GM19328 (cell line): ENCODE data around the gene VPREB1.
"Not testable (repeated sequence)": the region's sequence is repeated elsewhere in the genome, so short reads cannot be mapped to it uniquely, and the experiment has no call there.

Experiments
- ATAC-seq: cut with Tn5 transposase; IDR thresholded peaks from one replicate; pipeline ENCODE4 v1.9.1; 2021; ENCODE audit warnings: mild to moderate bottlenecking, moderate library complexity; ENCODE audit not compliant: unreplicated experiment

VPREB1 gene

DNA sequence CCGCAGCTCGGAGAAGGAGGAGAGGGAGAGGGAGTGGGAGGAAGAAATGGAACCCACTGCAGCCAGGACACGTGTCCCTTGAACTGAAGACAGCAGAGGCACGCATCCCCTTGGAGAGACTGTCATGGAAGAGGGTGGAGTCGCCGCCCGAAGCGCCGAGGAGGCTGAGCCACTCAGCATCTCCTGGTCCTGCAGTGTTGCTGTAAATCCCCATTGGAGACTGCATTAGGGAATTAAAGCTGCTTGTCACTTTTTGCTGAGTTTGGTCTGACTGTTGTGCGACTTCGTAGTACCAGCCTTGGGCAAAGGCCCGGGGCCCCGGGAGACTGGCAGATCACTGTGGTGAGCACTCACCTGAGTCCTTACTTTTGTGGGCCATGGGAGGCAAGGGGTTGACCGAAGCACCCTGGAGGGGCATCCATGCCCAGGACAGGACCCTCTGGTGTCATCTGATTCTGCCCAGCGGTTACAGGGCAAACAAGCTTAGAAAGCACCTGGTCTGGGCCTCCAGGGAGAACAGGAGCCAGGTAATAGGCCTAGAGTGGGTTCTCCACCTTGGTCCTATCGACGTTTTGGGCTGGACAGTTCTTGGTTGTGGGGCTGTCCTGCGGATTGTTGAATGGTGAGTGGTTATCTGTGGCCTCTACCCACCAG is 797 bp downstream of the VPREB1 start:
- no peak for ATAC-seq

- ATAC-seq: no peak
These were observed 1.4 kb downstream of the VPREB1 start for GRCh38 chr22:22245935-22246525.

GRCh38 chr22:22246706-22247105 is 2.1 kb downstream of the VPREB1 start:
- no peak for ATAC-seq

DNA sequence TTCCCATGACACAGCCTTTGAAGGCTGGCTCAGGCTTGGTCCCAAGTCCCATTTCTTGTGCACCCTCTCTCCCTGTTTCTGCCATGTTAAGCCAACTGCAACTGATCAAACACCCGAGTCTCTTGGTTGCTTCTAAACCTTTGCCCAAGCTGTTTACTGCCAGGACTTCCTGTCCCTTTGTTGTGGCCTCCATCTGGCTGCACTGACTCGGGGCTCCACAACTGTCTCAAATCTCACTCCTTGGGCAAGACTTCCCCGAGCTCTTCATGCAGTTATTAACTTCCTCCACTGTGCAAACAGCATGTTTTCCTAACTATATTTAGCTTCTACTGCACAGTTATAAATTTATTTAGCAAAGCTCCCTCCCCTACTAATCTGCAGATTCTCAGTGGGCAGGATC is 4.3 kb downstream of the VPREB1 start:
- no peak for ATAC-seq

DNA sequence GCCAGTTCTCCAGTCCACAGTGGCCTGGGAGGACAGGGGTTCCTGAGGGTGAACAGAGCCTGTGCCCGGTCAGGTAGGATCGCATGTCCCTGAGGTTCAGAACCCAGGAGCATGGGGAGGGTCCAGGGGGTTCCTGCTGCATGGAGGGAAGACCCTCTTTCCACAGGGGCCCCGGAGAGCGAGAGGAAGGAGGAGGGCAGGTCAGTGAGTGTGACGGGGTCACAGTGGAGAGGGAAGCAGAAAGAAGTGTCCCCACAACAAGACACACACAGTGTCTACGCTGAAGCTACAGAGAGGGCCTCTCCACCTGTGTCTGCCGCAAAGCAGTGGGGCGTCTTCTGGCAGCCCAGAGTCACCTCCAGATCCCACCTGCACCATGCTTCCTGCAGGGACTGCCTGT is 6.1 kb downstream of the VPREB1 start:
- ATAC-seq: not testable (repeated sequence)

GRCh38 chr22:22256133-22256532 is 11.5 kb downstream of the VPREB1 start:
- not testable (repeated sequence) for ATAC-seq

- not testable (repeated sequence) for ATAC-seq
These were observed 14.2 kb downstream of the VPREB1 start for GRCh38 chr22:22258597-22259415.

- not testable (repeated sequence) for ATAC-seq
These were observed 15.6 kb downstream of the VPREB1 start for GRCh38 chr22:22260169-22260568.

- ATAC-seq: not testable (repeated sequence)
These were observed 16.0 kb downstream of the VPREB1 start for GRCh38 chr22:22260586-22260985.

- ATAC-seq: not testable (repeated sequence)
These were observed 17.9 kb downstream of the VPREB1 start for GRCh38 chr22:22262332-22263074.

GRCh38 chr22:22263823-22264222 is 19.2 kb downstream of the VPREB1 start:
- ATAC-seq: not testable (repeated sequence)

DNA sequence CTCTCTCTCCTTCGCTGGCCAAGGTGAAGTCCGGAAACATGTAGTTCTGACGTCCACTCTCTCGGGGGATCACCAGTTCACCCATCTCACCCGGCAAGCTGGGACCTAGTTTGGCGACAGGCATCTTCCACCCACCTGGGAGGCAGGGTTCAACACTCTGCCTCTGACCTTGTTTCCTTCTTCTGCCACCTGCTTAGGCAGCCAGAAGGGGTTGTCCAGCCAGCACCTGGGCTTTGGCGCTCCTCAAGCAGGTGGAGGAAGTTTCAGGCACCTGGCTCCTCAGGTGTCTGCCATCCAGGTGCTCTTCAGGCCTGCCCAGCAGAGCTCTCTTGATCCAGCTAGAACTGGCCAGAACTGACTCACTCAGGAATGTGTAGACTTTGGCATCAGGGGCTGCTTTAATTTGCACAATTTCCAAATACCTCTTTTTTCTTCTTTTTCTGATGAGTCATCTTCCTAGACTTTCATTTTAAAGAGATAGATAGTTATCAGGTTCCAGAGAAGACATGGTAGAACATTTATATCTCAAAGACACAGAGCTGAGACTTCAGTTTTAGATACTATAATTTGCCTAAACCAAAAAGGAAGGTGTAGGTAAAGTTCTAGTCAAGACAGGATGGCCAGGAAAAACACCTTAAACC is 25.6 kb downstream of the VPREB1 start:
- ATAC-seq: not testable (repeated sequence)

- ATAC-seq: not testable (repeated sequence)
These were observed 32.8 kb downstream of the VPREB1 start for GRCh38 chr22:22277423-22277822.

- ATAC-seq: not testable (repeated sequence)
These were observed 40.6 kb downstream of the VPREB1 start for GRCh38 chr22:22284962-22285756.

- not testable (repeated sequence) for ATAC-seq
These were observed 42.0 kb downstream of the VPREB1 start for GRCh38 chr22:22286390-22287105.

- not testable (repeated sequence) for ATAC-seq
These were observed 42.6 kb downstream of the VPREB1 start for GRCh38 chr22:22287106-22287626.

DNA sequence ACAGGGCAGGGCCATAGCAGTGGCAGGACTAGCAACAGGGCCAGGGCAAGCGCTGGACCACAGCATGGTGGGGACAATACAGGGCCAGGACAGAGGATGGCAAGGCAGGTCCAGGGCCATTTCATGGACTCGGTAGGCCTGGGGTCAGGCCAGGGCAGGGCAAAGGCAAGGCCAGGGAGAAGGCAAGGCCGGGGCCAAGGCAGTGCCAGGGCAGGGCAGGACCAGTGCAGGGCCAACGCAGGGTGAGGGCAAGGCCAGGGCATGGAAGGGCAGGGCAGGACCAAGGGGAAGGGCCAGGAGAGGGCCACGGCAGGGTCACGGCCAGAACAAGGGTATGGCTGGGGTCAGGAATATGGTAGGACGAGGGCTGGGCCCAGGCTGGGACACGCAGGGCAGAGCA is 45.1 kb downstream of the VPREB1 start:
- not testable (repeated sequence) for ATAC-seq

DNA sequence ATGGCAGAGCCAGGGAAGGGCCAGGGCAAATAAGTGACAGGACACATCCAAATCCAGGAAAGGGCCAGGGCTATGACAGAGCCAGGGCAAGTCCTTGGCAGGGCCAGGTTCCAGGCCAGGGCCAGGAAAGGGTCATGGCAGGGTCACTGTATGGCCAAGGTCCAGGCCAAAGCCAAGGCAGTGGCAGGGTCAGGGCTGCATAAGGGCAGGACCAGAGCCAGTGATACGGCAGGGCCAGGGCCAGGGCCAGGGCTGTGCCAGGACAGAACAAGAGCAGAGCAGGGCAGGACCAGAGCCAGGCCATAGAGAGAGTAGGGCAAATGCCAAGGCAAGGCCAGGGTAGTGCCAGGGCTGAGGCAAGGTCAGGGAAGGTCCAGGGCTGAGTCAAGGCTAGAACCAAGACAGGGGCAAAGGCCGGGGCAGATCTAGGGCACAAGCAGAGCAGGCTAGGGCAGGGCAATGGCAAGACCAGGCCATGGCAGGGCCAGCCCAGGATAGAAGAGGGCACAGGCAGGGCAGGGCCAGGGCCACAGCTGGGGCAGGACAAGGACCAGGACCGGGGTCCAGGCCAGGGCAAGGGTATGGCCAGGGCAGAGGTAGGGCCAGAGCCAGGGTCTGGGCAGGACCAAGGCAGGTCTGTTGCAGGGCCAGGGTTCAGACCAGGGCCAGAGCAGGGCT is 46.7 kb downstream of the VPREB1 start:
- ATAC-seq: not testable (repeated sequence)
